GM12878 (cell line): Measurements from ENCODE around the gene EIF4E1B. TPM values are rescaled to one million over a fixed set of nuclear protein-coding genes. Genes with fewer than 3 reads are reported as not detected.

Source experiments
- ATAC-seq: fragments of 200-7000 bp; cut with Tn5 transposase; 3 replicates; pipeline ENCODE4 v1.9.1; 2020; ENCODE audit warnings: mild to moderate bottlenecking, moderate library complexity
- BruUV-seq: library from RNA; stranded (reverse); fragments of 400-500 nt; replicated peaks from 2 replicates; lab custom pipeline; 2021; lab: Mats Ljungman, UMichigan
- CTCF ChIA-PET: fragments of 300-600 bp; sonication (Branson Sonifier 250); formaldehyde crosslinking; extraction: SDS; loops from one replicate; lab custom pipeline; 2021; ENCODE audit warnings: inconsistent platforms; lab: Yijun Ruan, JAX
- POLR2A ChIA-PET: fragments of 350-600 bp; formaldehyde crosslinking; extraction: SDS; loops from one replicate; lab custom pipeline; 2021; ENCODE audit warnings: inconsistent platforms; lab: Charles Lee
- RAD21 ChIA-PET: fragments of 300-600 bp; sonication (Branson Sonifier 250); formaldehyde crosslinking; loops from one replicate; lab custom pipeline; 2023; ENCODE audit warnings: antibody characterized with exemption; ENCODE audit not compliant: unreplicated experiment; lab: Charles Lee
- SMC1A ChIA-PET: fragments of 300-600 bp; sonication (Branson Sonifier 250); formaldehyde crosslinking; loops from one replicate; lab custom pipeline; 2023; ENCODE audit not compliant: unreplicated experiment, uncharacterized antibody; lab: Charles Lee
- DNase-seq: peaks from one replicate; pipeline ENCODE4 v3.0.0-alpha.2; 2011; ENCODE audit warnings: low read depth, low spot score
- FAIRE-seq: peaks from 3 replicates; lab custom pipeline; 2011; peaks lifted over from hg19 to GRCh38; lab: Jason Lieb, UNC
- H2AFZ ChIP-seq: 2 replicates; pipeline ENCODE4 v1.6.0; 2011; ENCODE audit warnings: low read depth, low read length, control low read depth; ENCODE audit not compliant: control insufficient read depth
- H3K27ac ChIP-seq: 2 replicates; pipeline ENCODE4 v1.5.1; 2011; ENCODE audit warnings: control low read depth; ENCODE audit not compliant: control insufficient read depth, insufficient read depth
- H3K27me3 ChIP-seq, 2 experiments: replicated peaks in 1 of 2; 2 replicates each; pipeline versions ENCODE4 v1.6.0 to v1.6.1; 2011; ENCODE audit warnings: low read length in 1 of 2; ENCODE audit not compliant: control insufficient read depth in 2 of 2, insufficient read depth in 2 of 2
- H3K36me3 ChIP-seq, 2 experiments: 2 replicates each; pipeline ENCODE4 v1.5.1; 2011; ENCODE audit warnings: low read length in 1 of 2; ENCODE audit not compliant: control insufficient read depth in 2 of 2, insufficient read depth in 2 of 2
- H3K4me1 ChIP-seq: 2 replicates; pipeline ENCODE4 v1.6.1; 2011; ENCODE audit warnings: mild to moderate bottlenecking, low read length, moderate library complexity, mixed read lengths; ENCODE audit not compliant: control insufficient read depth, insufficient read depth
- H3K4me2 ChIP-seq: 2 replicates; pipeline ENCODE4 v1.6.0; 2011; ENCODE audit warnings: control low read depth; ENCODE audit not compliant: control insufficient read depth, insufficient read depth
- H3K4me3 ChIP-seq: fragments of 200-600 bp; sonication (generic); 2 replicates; pipeline ENCODE4 v1.5.1; 2016
- H3K79me2 ChIP-seq: 2 replicates; pipeline ENCODE4 v1.6.0; 2011; ENCODE audit warnings: low read length; ENCODE audit not compliant: control insufficient read depth, insufficient read depth
- H3K9ac ChIP-seq: 2 replicates; pipeline ENCODE4 v1.8.0; 2011; ENCODE audit warnings: low read length, control low read depth, mixed read lengths; ENCODE audit not compliant: control insufficient read depth, insufficient read depth
- H3K9me3 ChIP-seq: replicated peaks from 3 replicates; pipeline ENCODE4 v1.5.1; 2011; ENCODE audit warnings: mild to moderate bottlenecking, low read length; ENCODE audit not compliant: control insufficient read depth, insufficient read depth
- H4K20me1 ChIP-seq: 2 replicates; pipeline ENCODE4 v1.6.0; 2011; ENCODE audit not compliant: control insufficient read depth, insufficient read depth
- BMI1 ChIP-seq: fragments of 450-650 bp; IDR thresholded peaks from 2 replicates; pipeline ENCODE4 v1.6.1; 2016; ENCODE audit warnings: mild to moderate bottlenecking, moderate library complexity, borderline replicate concordance
- CEBPB ChIP-seq, 2 experiments: fragments of 150-350 bp in 1 of 2; IDR thresholded peaks; 2 replicates each; pipeline ENCODE4 v1.6.1; 2012 to 2014; ENCODE audit warnings: low read depth in 2 of 2, low read length in 2 of 2, borderline replicate concordance in 1 of 2, inconsistent platforms in 1 of 2
- GABPA ChIP-seq: IDR thresholded peaks from 2 replicates; pipeline ENCODE4 v1.6.1; 2014; ENCODE audit warnings: antibody characterized with exemption, low read depth, mild to moderate bottlenecking, inconsistent platforms
- GATAD2B ChIP-seq: fragments of 450-650 bp; conservative IDR thresholded peaks from 2 replicates; pipeline ENCODE4 v1.6.1; 2017; ENCODE audit warnings: low read depth, mild to moderate bottlenecking, moderate library complexity
- IKZF1 ChIP-seq: fragments of 450-650 bp; conservative IDR thresholded peaks from 2 replicates; pipeline ENCODE4 v1.6.1; 2017; ENCODE audit warnings: antibody characterized with exemption, mild to moderate bottlenecking
- LARP7 ChIP-seq: fragments of 450-650 bp; IDR thresholded peaks from 2 replicates; pipeline ENCODE4 v1.6.1; 2017; ENCODE audit warnings: mild to moderate bottlenecking
- POLR2AphosphoS5 ChIP-seq: IDR thresholded peaks from 2 replicates; pipeline ENCODE4 v1.6.1; 2011; ENCODE audit warnings: mild to moderate bottlenecking, low read length, inconsistent platforms
- SMC3 ChIP-seq: IDR thresholded peaks from 2 replicates; pipeline ENCODE4 v1.6.1; 2011; ENCODE audit warnings: low read length, improper control_type of control experiment, borderline replicate concordance
- ZBTB11 ChIP-seq: fragments of 450-650 bp; formaldehyde crosslinking; IDR thresholded peaks from 2 replicates; pipeline ENCODE4 v1.5.0; 2022; ENCODE audit warnings: mild to moderate bottlenecking, missing genetic modification characterization
- ZNF24 ChIP-seq: fragments of 450-650 bp; IDR thresholded peaks from 2 replicates; pipeline ENCODE4 v1.6.1; 2017; ENCODE audit warnings: antibody characterized with exemption, mild to moderate bottlenecking
- WGBS: methylation state at CpG from one replicate; pipeline ENCODE4 v1.1.6; 2016; ENCODE audit warnings: low lambda C conversion rate; ENCODE audit not compliant: insufficient replicate concordance, insufficient coverage; ENCODE audit errors: missing lambda C conversion rate; 5-methylcytosine and 5-hydroxymethylcytosine counted together
- in situ Hi-C: fragments of 300-500 bp; cut with MboI; formaldehyde crosslinking; loops from 9 replicates; pipeline ENCODE4 v1.14.3; 2018; ENCODE audit warnings: mixed read lengths
- intact Hi-C: fragments of 100-400 bp; cut with micrococcal nuclease; formaldehyde crosslinking; loops from one replicate; pipeline ENCODE4 v1.14.2; 2022; ENCODE audit not compliant: unreplicated experiment
- polyA plus RNA-seq, 11 experiments: library from polyadenylated mRNA; depleted of rRNA in 4 of 11; unstranded in 6 of 11; stranded (reverse) in 5 of 11; fragments of >200 nt; fragmentation: Nextera tagmentation in 4 of 11; fragmentation: Illumina TruSeq in 1 of 11; extraction: Ambion mirVana in 4 of 11; extraction: Trizol in 1 of 11; gene quantifications; 1 replicate in 1 of 11; 2 replicates in 10 of 11; pipeline versions ENCODE4 v1.2.1 to v1.2.3, GENCODE V29; 2011 to 2016; ENCODE audit warnings: inconsistent platforms in 2 of 11, missing spikeins in 2 of 11, low read depth in 1 of 11
- total RNA-seq, 4 experiments: library from RNA; depleted of rRNA in 3 of 4; stranded (reverse); fragments of >200 nt in 3 of 4; fragmentation: Illumina TruSeq in 1 of 4; extraction: Trizol in 1 of 4; gene quantifications; 2 replicates each; pipeline versions ENCODE4 v1.2.1 to v1.2.3, GENCODE V29; 2013 to 2021
- TF ChIP-seq, protein P1 (sequence below), 3 experiments: IDR thresholded peaks in 2 of 3; conservative IDR thresholded peaks in 1 of 3; 2 replicates each; pipeline ENCODE4 v1.5.1; 2011; ENCODE audit warnings: low read depth in 3 of 3, low read length in 3 of 3, mild to moderate bottlenecking in 3 of 3, control low read depth in 2 of 3, moderate library complexity in 2 of 3, inconsistent platforms in 1 of 3, mixed read lengths in 1 of 3; ENCODE audit not compliant: control insufficient read depth in 2 of 3, insufficient read depth in 1 of 3; ENCODE audit errors: extremely low read depth in 1 of 3
- TF ChIP-seq, protein P2 (sequence below): fragments of 150-350 bp; IDR thresholded peaks from 2 replicates; pipeline ENCODE4 v1.6.1; 2016; ENCODE audit warnings: low read depth, low read length

EIF4E1B gene
- total and polyA plus RNA-seq, 10 of the 15 experiments (the other 5 are each of a cell fraction or from before 2014, with no cell fraction given) = not detected

DNA sequence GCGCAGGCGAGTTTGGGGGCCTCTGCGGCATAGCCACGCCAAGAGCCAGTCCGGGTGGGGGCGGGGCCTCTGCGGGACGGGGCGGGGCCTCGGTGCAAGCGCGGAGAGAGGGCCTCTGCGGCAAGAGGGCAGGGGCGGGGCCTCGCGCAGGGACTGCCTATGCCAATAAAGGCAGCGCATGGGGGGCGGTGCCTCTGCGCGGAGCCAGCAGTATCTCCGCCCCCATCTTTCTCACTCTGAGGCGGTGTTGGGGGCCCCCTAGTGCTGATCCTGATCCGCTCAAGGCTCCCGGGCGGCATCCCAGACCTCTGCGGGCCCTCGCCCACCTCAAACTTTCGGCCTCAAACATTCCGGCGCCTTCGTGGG, 11.3 kb upstream of the EIF4E1B start (continued):
- TF ChIP-seq SMC3 = peak; percentile 16; the same call in 1 of the 2 replicates
- no peak for TF ChIP-seq ZNF24
- TF ChIP-seq, protein P1, sequence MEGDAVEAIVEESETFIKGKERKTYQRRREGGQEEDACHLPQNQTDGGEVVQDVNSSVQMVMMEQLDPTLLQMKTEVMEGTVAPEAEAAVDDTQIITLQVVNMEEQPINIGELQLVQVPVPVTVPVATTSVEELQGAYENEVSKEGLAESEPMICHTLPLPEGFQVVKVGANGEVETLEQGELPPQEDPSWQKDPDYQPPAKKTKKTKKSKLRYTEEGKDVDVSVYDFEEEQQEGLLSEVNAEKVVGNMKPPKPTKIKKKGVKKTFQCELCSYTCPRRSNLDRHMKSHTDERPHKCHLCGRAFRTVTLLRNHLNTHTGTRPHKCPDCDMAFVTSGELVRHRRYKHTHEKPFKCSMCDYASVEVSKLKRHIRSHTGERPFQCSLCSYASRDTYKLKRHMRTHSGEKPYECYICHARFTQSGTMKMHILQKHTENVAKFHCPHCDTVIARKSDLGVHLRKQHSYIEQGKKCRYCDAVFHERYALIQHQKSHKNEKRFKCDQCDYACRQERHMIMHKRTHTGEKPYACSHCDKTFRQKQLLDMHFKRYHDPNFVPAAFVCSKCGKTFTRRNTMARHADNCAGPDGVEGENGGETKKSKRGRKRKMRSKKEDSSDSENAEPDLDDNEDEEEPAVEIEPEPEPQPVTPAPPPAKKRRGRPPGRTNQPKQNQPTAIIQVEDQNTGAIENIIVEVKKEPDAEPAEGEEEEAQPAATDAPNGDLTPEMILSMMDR (IDR thresholded peaks at IDR 0.05 in 2 of 3, conservative IDR thresholded peaks at IDR 0.05 in 1 of 3; ENCODE audit: control insufficient read depth in 2 of 3, extremely low read depth in 1 of 3, insufficient read depth in 1 of 3, low read depth in 3 of 3, low read length in 3 of 3) = peak in 2 of 3 experiments; percentile 37 to 48; a peak in 4 of 6 replicates
- no peak for TF ChIP-seq IKZF1
- TF ChIP-seq GATAD2B = no peak
- TF ChIP-seq, all 136 proteins: peak for 4

GRCh38 chr5:176619569-176620332, 10.7 kb upstream of the EIF4E1B start:
- Histone ChIP-seq H3K9ac (no peak overlapping the region), H3K36me3 (no peaks in the 10 kb centered on the region), H4K20me1 (no peaks in the 10 kb centered on the region), H2AFZ (no peak overlapping the region), H3K27me3 (peaks cover 4 to 7% of the 10 kb centered on the region in 2 experiments), H3K4me1 (no peaks in the 10 kb centered on the region), H3K4me3 (no peak overlapping the region), H3K4me2 (no peak overlapping the region), H3K79me2 (no peaks in the 10 kb centered on the region), H3K9me3 (no peaks in the 10 kb centered on the region), H3K27ac (no peak overlapping the region)
- 58% methylated on average over 45 of the region's 59 CpGs for WGBS
- DNase-seq = no peak
- ChIA-PET CTCF (no interaction called here), SMC1A (no interaction called here), RAD21 (no interaction called here), POLR2A (no interaction called here)
- no TSS peak for BruUV-seq
- intact Hi-C loops = loop anchor here (5.0 kb wide), 1 partner anchor 47 kb away; no protein-coding TSS in a partner anchor
- in situ Hi-C loops = no loop called here
- no peak for TF ChIP-seq LARP7
- TF ChIP-seq ZBTB11 = no peak
- no peak for TF ChIP-seq GABPA
- TF ChIP-seq BMI1 = no peak
- TF ChIP-seq CEBPB (IDR thresholded peaks at IDR 0.05; ENCODE audit: borderline replicate concordance in 1 of 2, low read depth in 2 of 2, low read length in 2 of 2) = no peak
- TF ChIP-seq, protein P2, sequence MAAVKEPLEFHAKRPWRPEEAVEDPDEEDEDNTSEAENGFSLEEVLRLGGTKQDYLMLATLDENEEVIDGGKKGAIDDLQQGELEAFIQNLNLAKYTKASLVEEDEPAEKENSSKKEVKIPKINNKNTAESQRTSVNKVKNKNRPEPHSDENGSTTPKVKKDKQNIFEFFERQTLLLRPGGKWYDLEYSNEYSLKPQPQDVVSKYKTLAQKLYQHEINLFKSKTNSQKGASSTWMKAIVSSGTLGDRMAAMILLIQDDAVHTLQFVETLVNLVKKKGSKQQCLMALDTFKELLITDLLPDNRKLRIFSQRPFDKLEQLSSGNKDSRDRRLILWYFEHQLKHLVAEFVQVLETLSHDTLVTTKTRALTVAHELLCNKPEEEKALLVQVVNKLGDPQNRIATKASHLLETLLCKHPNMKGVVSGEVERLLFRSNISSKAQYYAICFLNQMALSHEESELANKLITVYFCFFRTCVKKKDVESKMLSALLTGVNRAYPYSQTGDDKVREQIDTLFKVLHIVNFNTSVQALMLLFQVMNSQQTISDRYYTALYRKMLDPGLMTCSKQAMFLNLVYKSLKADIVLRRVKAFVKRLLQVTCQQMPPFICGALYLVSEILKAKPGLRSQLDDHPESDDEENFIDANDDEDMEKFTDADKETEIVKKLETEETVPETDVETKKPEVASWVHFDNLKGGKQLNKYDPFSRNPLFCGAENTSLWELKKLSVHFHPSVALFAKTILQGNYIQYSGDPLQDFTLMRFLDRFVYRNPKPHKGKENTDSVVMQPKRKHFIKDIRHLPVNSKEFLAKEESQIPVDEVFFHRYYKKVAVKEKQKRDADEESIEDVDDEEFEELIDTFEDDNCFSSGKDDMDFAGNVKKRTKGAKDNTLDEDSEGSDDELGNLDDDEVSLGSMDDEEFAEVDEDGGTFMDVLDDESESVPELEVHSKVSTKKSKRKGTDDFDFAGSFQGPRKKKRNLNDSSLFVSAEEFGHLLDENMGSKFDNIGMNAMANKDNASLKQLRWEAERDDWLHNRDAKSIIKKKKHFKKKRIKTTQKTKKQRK = no peak
- TF ChIP-seq POLR2AphosphoS5 = no peak
- no peak for FAIRE-seq
- ATAC-seq = no peak
